Transverse colon (tissue), 4 donors: ENCODE data around the gene LTBP2. TPM values are rescaled to one million over a fixed set of nuclear protein-coding genes. Genes with fewer than 3 reads are reported as not detected.

ENCODE experiments used
- DNase-seq: peaks from one replicate; pipeline ENCODE4 v3.0.0-alpha.2; 2019
- H3K27ac ChIP-seq, 4 donors: fragments of 200-600 bp; sonication (generic); 2 replicates each; pipeline ENCODE4 v1.5.1; 2016 to 2018; ENCODE audit warnings: inconsistent platforms in 4 of 4
- H3K27me3 ChIP-seq: fragments of 200-600 bp; sonication (generic); 2 replicates; pipeline ENCODE4 v1.5.1; 2017; ENCODE audit warnings: inconsistent platforms
- H3K36me3 ChIP-seq, 4 donors: fragments of 200-600 bp; sonication (generic); 2 replicates each; pipeline ENCODE4 v1.5.1; 2017 to 2019; ENCODE audit warnings: inconsistent platforms in 4 of 4
- H3K4me1 ChIP-seq, 4 donors: fragments of 200-600 bp; sonication (generic); 2 replicates each; pipeline ENCODE4 v1.5.1; 2017 to 2020; ENCODE audit warnings: inconsistent platforms in 4 of 4
- H3K4me3 ChIP-seq, 4 donors: fragments of 200-600 bp; sonication (generic); 1 replicate in 1 of 4; 2 replicates in 3 of 4; pipeline versions ENCODE4 v1.5.1 to v1.6.1; 2017 to 2019; ENCODE audit warnings: inconsistent platforms in 4 of 4
- H3K9me3 ChIP-seq, 2 donors: fragments of 200-600 bp; sonication (generic); 2 replicates each; pipeline ENCODE4 v1.5.1; 2017 to 2019; ENCODE audit warnings: inconsistent platforms in 2 of 2
- CTCF ChIP-seq, 5 experiments: fragments of 200-600 bp in 3 of 5; fragments of 450-650 bp in 2 of 5; sonication (generic) in 3 of 5; IDR thresholded peaks; 1 replicate in 2 of 5; 2 replicates in 3 of 5; pipeline ENCODE4 v1.5.1; 2016 to 2017; ENCODE audit warnings: antibody characterized with exemption in 5 of 5, inconsistent platforms in 3 of 5, mild to moderate bottlenecking in 2 of 5, moderate library complexity in 1 of 5
- EP300 ChIP-seq: sonication (generic); formaldehyde crosslinking; IDR thresholded peaks from one replicate; pipeline ENCODE4 v1.6.1; 2017; ENCODE audit warnings: antibody characterized with exemption, low read depth
- POLR2A ChIP-seq: fragments of 450-650 bp; IDR thresholded peaks from one replicate; pipeline ENCODE4 v1.6.1; 2016; ENCODE audit warnings: antibody characterized with exemption, mild to moderate bottlenecking, moderate library complexity
- POLR2AphosphoS5 ChIP-seq, 3 donors: sonication (generic); formaldehyde crosslinking; IDR thresholded peaks; one replicate each; pipeline ENCODE4 v1.6.1; 2016; ENCODE audit warnings: antibody characterized with exemption in 3 of 3
- WGBS, 2 donors: methylation state at CpG; one replicate each; pipeline ENCODE4 v1.1.5; 2018; ENCODE audit warnings: low coverage in 1 of 2; 5-methylcytosine and 5-hydroxymethylcytosine counted together
- in situ Hi-C, 4 donors: fragments of 200-750 bp; cut with MboI; loops; one replicate each; pipeline versions ENCODE4 v1.15.0 to v1.15.1; 2017; ENCODE audit warnings: low sequenced_read_pairs in 3 of 4, low pct_ligation_motif_present in 1 of 4, low pct_unique_long_range_greater_than_20kb in 1 of 4
- intact Hi-C: fragments of 100-400 bp; cut with DNase I; formaldehyde crosslinking; loops from one replicate; pipeline ENCODE4 v1.15.1; 2023; ENCODE audit warnings: low total_unique reads
- total RNA-seq, 4 donors: library from RNA; depleted of rRNA; stranded (reverse); fragments of >200 nt; gene quantifications; one replicate each; pipeline ENCODE4 v1.1.0, GENCODE V29; 2016

Gene LTBP2
- total RNA-seq, 4 donors from 2014 or later: 9.7 to 15.3 (median 11.9) TPM

GRCh38 chr14:74526854-74527585 lies 85.0 kb downstream of the LTBP2 start:
- in situ Hi-C loops (no loop called here), intact Hi-C loops (no loop called here)
- no peaks in the 10 kb centered on the region for H3K4me1 ChIP-seq
- H3K27ac ChIP-seq: no peak overlapping the region
- WGBS, 2 donors: 78% methylated on average over 10 of the region's 10 CpGs; no CpG with 5 or more reads in 1 of the 2 donors
- no peak for TF ChIP-seq EP300
- no peak for TF ChIP-seq POLR2AphosphoS5 (IDR thresholded peaks at IDR 0.05)
- no peak for TF ChIP-seq CTCF (IDR thresholded peaks at IDR 0.05)
- TF ChIP-seq POLR2A: no peak
- H3K4me3 ChIP-seq: no peak overlapping the region
- no peaks in the 10 kb centered on the region for H3K9me3 ChIP-seq
- no peak for DNase-seq
- no peaks in the 10 kb centered on the region for H3K27me3 ChIP-seq
- H3K36me3 ChIP-seq: no peaks in the 10 kb centered on the region

GRCh38 chr14:74525361-74525851 lies 86.6 kb downstream of the LTBP2 start:
- intact Hi-C loops: no loop called here
- in situ Hi-C loops: no loop called here
- WGBS, 2 donors: 20 to 48% methylated on average over 1 to 4 of the region's 4 CpGs

GRCh38 chr14:74524812-74525135 lies 87.3 kb downstream of the LTBP2 start:
- Histone ChIP-seq H3K4me3 (no peak overlapping the region), H3K27ac (no peak overlapping the region), H3K27me3 (no peaks in the 10 kb centered on the region), H3K9me3 (no peaks in the 10 kb centered on the region), H3K4me1 (no peaks in the 10 kb centered on the region), H3K36me3 (no peaks in the 10 kb centered on the region)
- in situ Hi-C loops (no loop called here), intact Hi-C loops (no loop called here)
- no peak for TF ChIP-seq CTCF (IDR thresholded peaks at IDR 0.05)
- no peak for TF ChIP-seq POLR2AphosphoS5 (IDR thresholded peaks at IDR 0.05)
- TF ChIP-seq POLR2A: no peak
- TF ChIP-seq EP300: no peak
- no peak for DNase-seq

More at GRCh38 chr14:74525361-74525851, 86.6 kb downstream of the LTBP2 start:
- no peak overlapping the region for H3K27ac ChIP-seq
- DNase-seq: no peak
- TF ChIP-seq POLR2A (no peak), POLR2AphosphoS5 (IDR thresholded peaks at IDR 0.05) (no peak), EP300 (no peak), CTCF (IDR thresholded peaks at IDR 0.05) (no peak)
- no peaks in the 10 kb centered on the region for H3K36me3 ChIP-seq
- no peaks in the 10 kb centered on the region for H3K4me1 ChIP-seq
- H3K4me3 ChIP-seq: no peak overlapping the region
- no peaks in the 10 kb centered on the region for H3K9me3 ChIP-seq
- no peaks in the 10 kb centered on the region for H3K27me3 ChIP-seq

GRCh38 chr14:74524076-74524811 lies 87.8 kb downstream of the LTBP2 start:
- WGBS, 2 donors: 57 to 72% methylated on average over 6 to 11 of the region's 14 CpGs
- no peaks in the 10 kb centered on the region for H3K27me3 ChIP-seq
- in situ Hi-C loops (no loop called here), intact Hi-C loops (no loop called here)
- H3K9me3 ChIP-seq: no peaks in the 10 kb centered on the region
- DNase-seq: no peak
- no peaks in the 10 kb centered on the region for H3K36me3 ChIP-seq
- no peak overlapping the region for H3K27ac ChIP-seq
- no peak overlapping the region for H3K4me3 ChIP-seq
- TF ChIP-seq CTCF (IDR thresholded peaks at IDR 0.05) (no peak), POLR2AphosphoS5 (IDR thresholded peaks at IDR 0.05) (no peak), EP300 (no peak), POLR2A (no peak)
- H3K4me1 ChIP-seq: no peaks in the 10 kb centered on the region
